HG03095 (cell line): ENCODE results near the gene TUB.

ENCODE experiments used
- ATAC-seq: cut with Tn5 transposase; IDR thresholded peaks from one replicate; pipeline ENCODE4 v1.9.1; 2021; ENCODE audit warnings: moderate library complexity; ENCODE audit not compliant: unreplicated experiment

Gene TUB

DNA sequence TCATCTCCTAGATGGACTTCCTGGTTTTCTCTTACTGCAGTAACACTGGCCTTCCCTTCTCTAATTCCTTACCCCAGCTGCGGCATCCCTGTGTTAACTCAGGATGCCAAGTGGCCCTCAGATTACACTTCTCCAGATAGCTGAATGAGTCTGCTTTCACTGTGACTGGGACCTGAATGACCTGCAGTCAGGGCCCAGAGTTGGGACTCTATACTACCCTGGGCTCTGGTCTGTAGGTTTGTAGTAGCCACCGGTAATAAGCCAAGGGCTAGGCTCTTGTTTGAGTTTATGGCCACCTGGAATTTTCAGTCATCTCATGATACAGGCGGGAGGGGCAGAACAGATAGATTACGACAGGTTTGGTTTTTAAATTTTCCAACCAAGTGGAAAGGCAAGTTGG, 24.1 kb downstream of the TUB start:
- ATAC-seq = no peak

DNA sequence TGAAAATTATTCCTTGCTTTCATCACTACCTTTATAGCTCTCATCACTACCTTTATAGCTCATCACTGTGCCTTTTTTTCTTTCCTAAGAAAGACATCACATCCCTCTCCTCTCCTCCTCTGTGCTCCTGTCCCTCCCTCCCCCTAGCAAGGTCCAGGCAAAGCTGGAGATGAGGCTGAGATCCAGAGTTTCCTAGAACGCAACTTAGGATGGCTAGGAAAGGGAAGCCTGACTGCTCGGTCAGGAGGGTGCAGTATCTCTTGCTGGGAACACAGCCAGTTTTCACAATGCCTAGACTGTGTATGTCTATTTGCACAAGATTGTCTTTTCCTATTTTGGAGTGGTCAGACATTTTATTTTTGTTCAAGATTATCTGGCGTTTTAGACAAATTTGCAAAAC, 24.7 kb downstream of the TUB start:
- no peak for ATAC-seq

GRCh38 chr11:8106679-8107078, 25.7 kb downstream of the TUB start:
- no peak for ATAC-seq

DNA sequence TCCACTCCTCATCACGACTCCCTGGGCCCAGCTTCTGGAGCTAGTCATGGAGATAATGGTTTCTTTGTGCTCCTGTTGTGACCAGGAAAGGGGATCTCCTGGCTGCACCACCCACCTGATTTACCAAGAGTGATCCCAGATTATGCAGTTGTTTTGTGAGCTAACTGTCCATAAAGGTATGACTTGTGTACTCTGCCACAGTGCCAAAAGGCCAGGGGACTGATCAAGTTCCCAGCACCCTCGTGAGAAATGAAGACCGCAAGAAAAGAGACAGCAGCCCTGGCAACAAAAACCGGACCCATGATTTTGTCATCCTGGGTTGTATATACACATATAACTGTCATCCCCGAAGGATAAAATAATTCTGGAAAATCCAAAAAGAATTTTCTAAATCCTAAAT, 26.6 kb downstream of the TUB start:
- no peak for ATAC-seq

- no peak for ATAC-seq
These were observed 27.4 kb downstream of the TUB start for GRCh38 chr11:8108421-8108820.

DNA sequence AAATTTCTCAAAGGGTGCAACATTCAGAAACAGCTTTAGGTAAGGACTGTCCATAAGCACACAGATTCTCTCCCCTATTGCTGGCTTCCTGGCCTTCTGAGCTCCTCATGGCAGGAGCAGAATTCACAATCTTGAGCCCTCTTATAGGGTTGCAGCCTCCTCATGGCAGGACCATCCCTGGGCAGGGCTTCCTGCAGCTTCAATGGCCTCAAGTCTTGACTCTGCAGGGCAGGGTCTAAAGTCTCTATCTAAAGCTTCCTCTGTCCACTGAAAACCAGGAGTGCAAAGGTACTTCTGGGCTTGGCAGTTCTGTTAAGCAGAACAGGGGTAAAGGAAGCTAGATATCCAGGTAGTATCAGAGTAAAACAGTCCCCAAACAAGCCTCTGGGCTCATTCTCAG, 28.7 kb downstream of the TUB start:
- no peak for ATAC-seq

GRCh38 chr11:8110396-8110795, 29.4 kb downstream of the TUB start:
- ATAC-seq = no peak

DNA sequence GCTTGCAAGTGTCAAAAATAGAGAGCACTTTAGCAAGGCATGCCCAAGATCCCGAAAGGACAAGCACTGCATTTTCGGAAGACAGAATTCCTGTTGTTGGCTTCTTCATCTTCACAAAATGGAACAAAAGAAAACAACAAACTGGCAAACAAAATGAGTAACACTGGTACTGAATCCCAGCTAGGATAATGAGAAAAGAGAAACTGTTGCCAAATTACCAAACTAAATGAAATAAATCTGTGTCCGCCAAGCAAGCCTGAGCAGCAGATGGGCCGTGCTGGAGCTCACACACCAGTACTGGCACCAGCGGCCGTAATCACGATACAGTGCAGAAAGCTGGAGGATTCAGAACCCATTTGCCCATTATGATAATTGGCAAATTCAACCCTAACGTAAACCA, 30.6 kb downstream of the TUB start:
- no peak for ATAC-seq

- no peak for ATAC-seq
These were observed 41.3 kb downstream of the TUB start for GRCh38 chr11:8122173-8122764.

DNA sequence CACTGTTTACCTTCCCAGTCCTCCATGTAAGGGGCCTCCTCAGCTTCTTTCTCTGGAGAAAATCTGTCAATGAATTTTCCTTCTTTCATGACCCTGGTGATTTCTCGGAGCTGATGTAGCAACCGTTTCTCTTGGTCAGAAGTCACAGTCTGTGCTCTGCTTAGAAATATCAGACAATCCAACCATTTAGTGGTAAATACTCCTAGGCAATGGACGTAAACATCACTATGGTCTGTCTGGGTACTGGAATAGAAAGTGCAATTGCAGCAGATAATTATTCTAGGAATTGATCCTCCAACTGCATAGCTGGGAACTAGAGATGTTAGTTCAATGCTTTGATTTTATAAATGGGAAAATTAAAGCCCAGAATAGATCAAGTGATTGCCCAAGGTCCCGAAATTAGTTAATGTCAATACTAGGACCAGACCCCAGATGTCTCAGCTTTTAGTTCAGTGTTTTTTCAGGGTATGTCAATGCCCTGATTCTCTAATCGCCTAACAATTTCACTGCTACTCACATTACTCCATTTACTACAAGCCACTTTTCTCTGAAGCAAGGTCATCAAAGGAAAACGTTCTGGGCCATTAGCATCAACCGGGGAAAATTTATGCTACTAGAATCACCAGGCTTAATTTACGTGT, 45.8 kb downstream of the TUB start:
- no peak for ATAC-seq

DNA sequence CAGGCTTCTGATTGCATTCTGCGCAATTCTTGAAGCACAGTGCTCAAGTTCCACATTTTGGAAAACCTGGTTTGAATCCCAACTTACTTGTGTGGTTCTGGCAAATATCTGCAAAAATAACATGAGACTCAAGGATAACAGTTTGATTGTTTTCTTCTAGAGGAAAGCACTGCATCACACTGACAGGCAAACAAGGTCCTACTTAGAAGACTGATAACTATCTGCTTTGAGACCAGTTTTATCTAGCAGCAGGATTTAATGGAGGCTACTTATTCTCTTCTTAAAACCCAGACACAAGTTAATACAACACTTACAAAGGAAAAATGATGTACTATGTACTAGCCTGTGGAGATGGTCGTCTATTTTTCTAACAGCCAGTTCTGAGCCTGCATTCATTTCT, 46.4 kb downstream of the TUB start:
- ATAC-seq = no peak

DNA sequence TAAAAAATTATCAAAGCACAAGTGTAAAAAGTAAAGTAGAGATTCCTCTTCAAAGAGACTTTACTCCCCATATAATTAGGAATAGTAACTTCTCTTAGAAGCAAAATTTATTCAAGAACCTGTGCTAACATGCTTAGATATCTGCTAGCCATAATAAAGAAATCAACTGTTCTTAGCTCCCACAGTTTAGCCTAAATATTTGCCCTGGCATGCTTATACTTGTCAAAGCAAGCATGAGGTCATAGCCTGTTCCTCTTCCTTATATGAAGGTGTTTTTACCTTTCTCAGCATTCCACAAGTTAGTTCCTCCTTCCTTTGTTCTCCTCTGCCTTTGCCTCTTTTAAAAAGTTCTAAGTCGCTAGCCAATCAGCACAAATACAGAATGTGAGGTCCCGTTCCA, 57.5 kb downstream of the TUB start:
- no peak for ATAC-seq

GRCh38 chr11:8149726-8150125, 68.7 kb downstream of the TUB start:
- no peak for ATAC-seq
